ENCODE results near the gene IL33.

GRCh38 chr9:6237267-6237666, 21.7 kb downstream of the IL33 start:
- no peak for TF ChIP-seq EZH2 (IDR thresholded peaks at IDR 0.05; ENCODE audit: borderline replicate concordance, insufficient read depth, low read length, poor library complexity, severe bottlenecking)
- no peak for TF ChIP-seq SMC3 (conservative IDR thresholded peaks at IDR 0.05; ENCODE audit: poor library complexity)
- TF ChIP-seq CTCF (IDR thresholded peaks at IDR 0.05; ENCODE audit: poor library complexity, severe bottlenecking): no peak
- no peak for TF ChIP-seq POLR2AphosphoS5 (IDR thresholded peaks at IDR 0.05)
- no peak for TF ChIP-seq EP300 (conservative IDR thresholded peaks at IDR 0.05; ENCODE audit: poor library complexity, severe bottlenecking)
- no peak for TF ChIP-seq MXI1 (conservative IDR thresholded peaks at IDR 0.05; ENCODE audit: poor library complexity, severe bottlenecking)
- no peak for TF ChIP-seq RAD21 (conservative IDR thresholded peaks at IDR 0.05)
